Left renal cortex interstitium (tissue), 4 donors: ENCODE results near the gene KIAA1210. TPM values are rescaled to one million over a fixed set of nuclear protein-coding genes. Genes with fewer than 3 reads are reported as not detected.
"Not testable (repeated sequence)": the region's sequence is repeated elsewhere in the genome, so short reads cannot be mapped to it uniquely, and the experiment has no call there.

ENCODE experiments used
- DNase-seq, 4 donors: peaks; one replicate each; pipeline ENCODE4 v3.0.0-alpha.2; 2013; ENCODE audit warnings: low read depth in 4 of 4, low spot score in 2 of 4, missing footprints in 1 of 4
- polyA plus RNA-seq, 4 donors: library from polyadenylated mRNA; unstranded; fragments of 120-200 nt; gene quantifications; one replicate each; pipeline ENCODE4 v1.2.1, GENCODE V29; 2013; ENCODE audit not compliant: insufficient read length in 4 of 4

Gene KIAA1210
- polyA plus RNA-seq, 4 donors, result 1.3 to 3.0 (median 2.1) TPM

- no peak for DNase-seq
Measured at GRCh38 chrX:119042040-119042439, 85.6 kb downstream of the KIAA1210 start.

GRCh38 chrX:119041175-119041574 lies 86.4 kb downstream of the KIAA1210 start:
- DNase-seq, result no peak

- DNase-seq, result no peak
Measured at GRCh38 chrX:119040432-119040831, 87.2 kb downstream of the KIAA1210 start.

- DNase-seq, result no peak
Measured at GRCh38 chrX:119036107-119037029, 91.2 kb downstream of the KIAA1210 start.

GRCh38 chrX:119030990-119031389 lies 96.6 kb downstream of the KIAA1210 start:
- DNase-seq, result no peak

- DNase-seq, result not testable (repeated sequence)
Measured at GRCh38 chrX:119029656-119030055, 98.0 kb downstream of the KIAA1210 start.

GRCh38 chrX:119028733-119029330 lies 98.8 kb downstream of the KIAA1210 start:
- DNase-seq, result no peak

Other genes starting within 250 kb of the KIAA1210 start
- gene LONRF3, start 153.2 kb downstream of the KIAA1210 start, polyA plus RNA-seq, result 1 to 10 TPM in 2 of 4 donors, under 1 TPM in 2; 0.81 to 1.3 (median 0.99) TPM
- gene CT47C1, start 54.8 kb downstream of the KIAA1210 start, polyA plus RNA-seq, result not detected
- 100 to 1,000 TPM; 235 to 309 (median 272) TPM for gene PGRMC1, start 108.5 kb upstream of the KIAA1210 start, polyA plus RNA-seq